Central memory CD4-positive, alpha-beta T cell (primary cell): Measurements from ENCODE around the gene KRTAP3-3.
"Not testable (repeated sequence)": the region's sequence is repeated elsewhere in the genome, so short reads cannot be mapped to it uniquely, and the experiment has no call there.

Source experiments
- DNase-seq: peaks from one replicate; pipeline ENCODE4 v3.0.0; 2022

KRTAP3-3 gene

DNA sequence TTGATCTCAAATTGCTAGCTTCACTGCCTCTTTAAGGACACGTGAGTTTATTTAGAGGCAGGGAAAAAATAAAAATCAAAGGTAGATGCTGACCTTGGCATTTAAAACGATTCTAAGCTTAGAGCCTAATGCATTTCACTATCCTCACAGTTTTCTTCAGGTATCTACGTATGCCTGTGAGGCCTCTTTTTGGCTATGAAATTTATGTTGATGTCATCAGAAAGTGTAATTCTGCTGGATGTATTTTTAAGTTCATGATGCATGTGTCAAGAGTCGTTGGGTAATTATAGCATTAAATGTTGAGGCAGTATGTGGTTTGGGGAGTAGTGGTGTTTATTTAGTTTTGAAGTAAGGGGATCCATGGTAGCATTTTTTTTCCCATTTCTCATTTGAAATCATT, 10.0 kb upstream of the KRTAP3-3 start:
- DNase-seq, result no peak

DNA sequence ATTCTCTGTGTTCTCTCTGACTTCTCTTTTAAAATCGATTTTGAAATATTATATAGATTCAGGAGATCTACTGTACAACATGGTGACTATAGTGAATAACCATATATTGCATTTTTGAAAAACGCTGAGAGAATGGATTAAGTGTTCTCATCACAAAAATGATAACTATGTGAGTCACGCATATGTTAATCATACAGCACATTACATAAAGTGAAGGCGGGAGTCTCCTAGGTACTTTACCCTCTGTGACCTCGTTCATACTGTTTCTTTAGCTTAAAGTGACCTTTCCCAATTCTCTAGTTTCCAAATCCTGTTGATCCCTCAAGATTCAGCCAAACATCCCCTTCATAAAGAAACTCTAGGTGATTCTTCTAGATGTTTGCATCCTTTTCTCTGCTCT, 8.8 kb upstream of the KRTAP3-3 start:
- DNase-seq, result no peak

- DNase-seq, result no peak
These were observed 7.8 kb upstream of the KRTAP3-3 start for GRCh38 chr17:41001795-41002194.

DNA sequence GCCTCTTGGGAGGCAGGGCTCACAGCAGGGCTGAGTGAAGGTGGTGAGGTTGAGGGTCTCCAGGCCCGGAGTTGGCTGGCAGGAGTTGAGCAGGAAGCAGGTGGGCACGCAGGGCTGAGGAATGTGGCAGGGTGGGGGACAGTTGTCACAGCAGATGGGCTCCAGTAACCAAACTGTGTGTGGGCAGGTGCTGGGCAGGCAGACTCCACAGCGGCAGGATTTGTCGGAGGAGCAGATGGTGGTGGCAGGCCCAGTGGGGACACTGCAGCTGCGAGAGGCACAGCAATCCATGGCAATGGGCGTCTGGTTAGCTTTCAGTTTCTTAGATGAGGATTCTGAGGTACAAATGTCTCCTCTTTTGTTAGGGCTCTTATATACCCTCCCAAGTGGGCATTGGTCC, 5.6 kb upstream of the KRTAP3-3 start, which contains the start of gene KRTAP3-2:
Gene KRTAP3-2, minus strand, starts transcription at position 344 of the 400 bp plus-strand sequence. Its CDS starts 53 bp downstream, at position 291.
- not testable (repeated sequence) for DNase-seq

- DNase-seq, result no peak
These were observed 3.4 kb upstream of the KRTAP3-3 start for GRCh38 chr17:40997361-40997760.

DNA sequence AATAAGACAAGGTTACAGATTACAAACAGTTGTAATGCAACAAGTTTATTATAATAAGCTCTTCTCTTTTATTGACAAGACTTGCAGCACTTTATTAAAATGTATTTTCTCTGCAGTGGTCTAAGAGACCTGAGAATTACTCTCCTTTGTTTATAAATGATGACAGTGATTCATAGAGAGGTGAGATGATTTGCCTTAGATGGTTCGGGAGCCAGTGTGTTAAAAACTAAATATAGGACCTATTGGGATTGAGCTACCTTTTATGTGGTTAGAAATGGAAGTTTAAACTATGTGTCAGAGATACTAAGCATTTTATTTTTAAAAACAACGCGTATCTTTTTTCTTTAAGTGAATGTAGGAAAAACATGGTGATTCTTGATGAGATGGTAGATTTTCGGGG, 2.9 kb upstream of the KRTAP3-3 start:
- DNase-seq, result no peak

GRCh38 chr17:40995116-40995515, 1.2 kb upstream of the KRTAP3-3 start:
- DNase-seq, result no peak

GRCh38 chr17:40993084-40993483, 880 bp downstream of the KRTAP3-3 start:
- no peak for DNase-seq

DNA sequence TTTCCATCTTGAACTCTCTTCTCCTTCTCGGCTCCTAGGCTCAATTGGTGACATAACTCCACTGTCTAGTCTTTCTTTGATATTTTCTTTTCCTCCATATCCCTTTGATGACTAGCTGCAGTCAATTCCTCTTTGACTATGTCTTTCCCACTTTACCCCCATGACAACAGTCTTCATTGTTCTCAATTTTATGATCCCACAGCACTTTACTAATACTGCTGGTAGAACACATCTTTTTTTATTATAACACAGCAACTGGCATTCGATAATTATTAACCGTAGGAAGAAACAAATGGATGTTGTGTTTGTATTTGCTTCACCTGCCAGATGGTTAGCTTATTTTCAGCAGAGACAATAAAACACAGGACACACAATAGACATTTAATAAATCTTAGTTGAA, 1.3 kb downstream of the KRTAP3-3 start:
- DNase-seq, result no peak

- no peak for DNase-seq
These were observed 7.0 kb downstream of the KRTAP3-3 start for GRCh38 chr17:40986920-40987319.

- no peak for DNase-seq
These were observed 9.7 kb downstream of the KRTAP3-3 start, which contains the start of gene KRT40 for GRCh38 chr17:40984226-40984625. KRT40 (minus strand) TSS chr17:40984326; CDS start chr17:40984273, 53 bp downstream.

DNA sequence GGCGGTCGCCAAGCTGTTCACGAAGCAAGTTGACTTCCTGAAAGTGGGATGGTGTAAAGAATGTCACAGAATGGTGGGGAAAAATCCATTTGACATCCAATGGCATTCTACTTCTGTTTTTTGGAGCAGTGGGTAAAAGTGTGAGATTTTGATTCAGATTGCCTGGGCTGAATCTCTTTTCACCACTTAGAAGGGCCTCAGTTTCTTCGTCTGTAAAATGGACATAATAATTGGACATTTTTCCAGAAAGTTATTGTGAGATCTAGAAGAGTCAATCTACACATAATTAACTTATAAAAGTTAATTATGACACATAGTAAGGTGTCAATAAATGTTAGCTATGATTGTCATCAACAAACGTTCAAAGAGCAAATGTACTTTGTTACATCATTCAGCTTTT, 12.8 kb downstream of the KRTAP3-3 start:
- no peak for DNase-seq

DNA sequence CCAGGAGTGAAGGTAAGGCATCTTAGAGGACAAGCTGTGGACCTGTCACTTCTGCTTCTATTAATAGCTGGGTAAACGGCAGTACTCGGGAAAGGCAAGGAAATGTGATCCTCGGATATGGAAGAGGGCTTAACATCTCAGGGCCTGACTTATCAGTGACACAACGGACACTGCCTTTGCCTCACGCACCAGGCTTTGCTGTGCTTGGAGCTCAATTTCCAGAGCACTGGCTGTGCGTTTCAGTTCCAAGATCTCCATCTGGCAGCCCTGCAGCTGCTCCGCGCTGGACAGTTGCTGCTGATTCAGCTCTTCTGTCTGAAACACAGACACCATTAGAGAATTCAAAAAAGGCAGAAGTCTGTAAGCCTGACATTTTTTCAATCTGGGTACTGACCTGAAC, 13.4 kb downstream of the KRTAP3-3 start:
- no peak for DNase-seq

GRCh38 chr17:40980117-40980516, 13.8 kb downstream of the KRTAP3-3 start:
- DNase-seq, result no peak

DNA sequence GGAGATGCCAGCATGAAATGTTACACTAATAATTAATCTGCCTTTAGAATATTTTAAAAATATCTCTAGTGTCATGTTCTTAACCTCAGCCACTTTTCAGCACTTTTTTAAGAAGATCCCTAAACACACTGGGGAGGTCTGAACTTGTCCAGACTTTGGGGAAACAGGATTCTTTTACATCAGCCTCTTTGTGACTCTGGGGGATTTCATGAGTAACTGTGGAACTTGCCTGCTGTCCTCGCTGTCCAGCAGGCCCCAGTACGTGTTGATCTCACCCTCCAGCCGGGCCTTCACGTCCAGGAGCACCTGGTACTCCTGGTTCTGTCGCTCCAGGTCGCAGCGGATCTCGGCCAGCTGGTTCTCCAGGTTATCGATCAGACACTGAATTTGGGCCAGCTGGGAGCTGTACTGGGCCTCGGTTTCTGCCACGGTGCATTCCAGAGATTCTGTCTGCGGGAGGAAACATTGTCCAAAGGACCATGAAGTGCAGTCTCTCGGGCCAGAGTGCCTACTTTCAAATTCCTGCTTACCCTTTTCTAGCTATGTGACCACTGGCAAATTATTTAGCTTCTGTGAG, 15.3 kb downstream of the KRTAP3-3 start:
- DNase-seq, result no peak

DNA sequence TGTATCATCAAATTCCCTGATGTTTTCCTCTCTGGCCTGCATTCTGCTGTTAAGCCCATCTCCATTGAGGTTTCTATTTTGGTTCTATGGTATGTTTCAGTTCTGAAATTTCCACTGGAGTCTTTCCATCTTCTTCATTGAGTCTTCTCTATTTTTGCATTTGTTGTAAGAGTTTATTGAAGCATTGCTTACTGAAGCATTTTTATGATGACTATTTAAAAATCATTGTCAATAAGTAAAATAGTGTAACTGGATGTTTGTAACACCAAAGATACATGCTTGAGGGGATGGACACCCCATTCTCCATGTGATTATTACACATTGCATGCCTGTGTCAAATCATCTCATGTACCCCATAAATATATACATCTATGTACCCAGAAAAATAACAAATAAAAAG, 18.4 kb downstream of the KRTAP3-3 start:
- DNase-seq, result no peak

DNA sequence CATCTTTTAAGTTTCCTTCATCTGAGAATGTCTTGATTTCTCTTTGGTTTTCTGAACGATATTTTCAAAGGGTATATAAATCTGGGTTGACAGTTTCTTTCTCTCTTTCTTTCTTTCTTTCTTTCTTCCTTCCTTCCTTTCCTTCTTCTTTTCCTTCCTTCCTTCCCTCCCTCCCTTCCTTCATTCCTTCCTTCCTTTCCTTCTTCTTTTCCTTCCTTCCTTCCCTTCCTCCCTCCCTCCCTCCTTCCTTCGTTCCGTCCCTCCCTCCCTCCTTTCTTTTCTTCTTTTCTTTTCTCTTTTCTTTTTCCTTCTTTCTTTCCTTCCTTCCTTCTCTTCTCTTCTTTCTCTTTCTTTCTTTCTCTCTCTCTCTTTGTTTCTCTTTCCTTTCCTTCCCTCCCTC, 19.6 kb downstream of the KRTAP3-3 start:
- DNase-seq, result no peak

DNA sequence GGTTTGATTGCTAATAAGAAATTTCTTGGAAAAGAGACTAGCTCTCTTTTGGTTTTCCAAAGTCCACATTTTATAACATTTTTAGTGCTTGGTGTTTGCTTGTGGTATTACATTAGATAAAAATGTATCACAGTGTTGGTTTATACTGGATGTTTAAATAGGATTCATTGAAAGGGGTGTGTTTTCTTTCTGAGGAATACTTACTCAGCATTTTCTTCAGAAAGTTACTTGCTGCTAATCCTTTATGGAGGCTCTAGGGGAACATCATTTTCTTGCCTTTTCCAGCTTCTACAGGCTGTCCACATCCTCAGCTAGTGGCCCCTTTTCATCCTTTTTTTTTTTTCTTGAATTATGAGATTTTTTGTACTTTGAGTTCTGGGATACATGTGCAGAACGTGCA, 26.4 kb downstream of the KRTAP3-3 start:
- no peak for DNase-seq

DNA sequence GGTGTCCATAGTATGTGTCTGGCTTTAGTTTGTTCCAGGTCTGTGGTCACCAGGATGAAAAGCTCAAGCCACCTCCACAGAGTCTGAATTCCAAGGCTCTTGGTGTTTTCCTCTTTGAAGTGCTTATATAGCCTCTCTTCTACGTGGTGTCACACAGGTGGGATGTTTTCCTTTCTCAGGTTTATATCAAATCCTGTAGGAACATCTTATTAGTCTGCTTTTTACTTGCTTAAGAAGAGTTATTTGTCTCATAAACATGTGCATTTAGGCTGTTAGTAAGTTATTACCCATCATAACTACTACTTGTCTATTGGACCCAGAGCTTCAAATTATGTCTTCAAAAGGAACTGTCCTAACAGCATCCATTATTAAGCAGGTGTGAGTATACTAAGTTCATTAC, 27.1 kb downstream of the KRTAP3-3 start, which contains the start of gene KRT39:
Gene KRT39, minus strand, starts transcription at position 101 of the 400 bp plus-strand sequence. Its CDS starts 92 bp downstream, at position 9.
- no peak for DNase-seq

DNA sequence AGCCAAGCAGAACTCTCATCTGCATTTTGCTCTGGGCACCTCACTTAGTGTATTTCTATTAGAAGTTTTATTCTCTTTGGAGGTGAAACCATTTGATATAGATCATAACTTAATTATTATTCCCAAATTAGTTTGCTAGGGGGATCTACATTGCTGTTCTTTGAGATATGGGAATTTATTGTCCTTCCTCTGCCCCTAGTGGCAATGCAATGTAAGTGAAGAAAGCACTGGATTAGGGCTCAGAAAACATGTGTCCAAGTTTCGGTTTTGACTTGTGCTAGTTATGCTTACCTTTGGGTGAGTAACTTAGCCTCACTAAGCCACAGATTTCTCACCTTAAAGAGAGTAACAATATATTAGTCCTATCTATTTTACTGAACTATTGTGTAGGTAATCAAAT, 30.1 kb downstream of the KRTAP3-3 start:
- no peak for DNase-seq

- no peak for DNase-seq
These were observed 31.9 kb downstream of the KRTAP3-3 start for GRCh38 chr17:40962059-40962561.

DNA sequence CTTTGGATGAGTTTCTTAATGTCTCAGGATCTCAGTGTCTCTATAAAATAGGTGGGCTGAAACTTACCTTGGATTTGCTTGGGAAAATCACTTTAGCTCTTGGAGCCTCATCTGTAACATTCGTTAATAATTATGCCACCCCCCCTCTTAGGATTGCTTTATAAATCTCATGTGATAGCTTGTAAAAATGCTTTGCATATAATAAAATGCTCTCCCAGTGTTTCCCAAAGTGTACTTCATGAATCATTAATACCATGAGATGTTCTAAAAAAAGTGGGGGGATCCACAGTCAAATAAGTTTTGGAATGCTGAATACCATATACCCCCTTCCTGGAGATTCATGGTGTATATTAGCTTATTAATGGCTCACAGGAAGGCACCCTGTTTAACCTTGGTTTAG, 32.4 kb downstream of the KRTAP3-3 start:
- DNase-seq, result no peak

- DNase-seq, result no peak
These were observed 33.8 kb downstream of the KRTAP3-3 start for GRCh38 chr17:40960144-40960543.

GRCh38 chr17:40958086-40958953, 35.6 kb downstream of the KRTAP3-3 start:
- DNase-seq, result no peak
